Suprapubic skin (tissue), 4 donors: ENCODE data around the gene TSPAN14. TPM values are rescaled to one million over a fixed set of nuclear protein-coding genes. Genes with fewer than 3 reads are reported as not detected.

Source experiments
- DNase-seq, 2 donors: peaks; one replicate each; pipeline ENCODE4 v3.0.0-alpha.2; 2019; ENCODE audit warnings: low spot score in 2 of 2
- H3K27ac ChIP-seq: fragments of 200-600 bp; sonication (generic); one replicate; pipeline ENCODE4 v1.5.1; 2019
- H3K27me3 ChIP-seq: fragments of 200-600 bp; sonication (generic); one replicate; pipeline ENCODE4 v1.5.1; 2019
- H3K36me3 ChIP-seq: fragments of 200-600 bp; sonication (generic); one replicate; pipeline ENCODE4 v1.5.1; 2019
- H3K4me1 ChIP-seq: fragments of 200-600 bp; sonication (generic); one replicate; pipeline ENCODE4 v1.5.1; 2019
- H3K4me3 ChIP-seq: fragments of 200-600 bp; sonication (generic); one replicate; pipeline ENCODE4 v1.5.1; 2019; ENCODE audit warnings: mild to moderate bottlenecking
- H3K9me3 ChIP-seq: fragments of 200-600 bp; sonication (generic); one replicate; pipeline ENCODE4 v1.5.1; 2019
- EP300 ChIP-seq: sonication (generic); formaldehyde crosslinking; IDR thresholded peaks from one replicate; pipeline ENCODE4 v1.6.1; 2017; ENCODE audit warnings: antibody characterized with exemption
- POLR2A ChIP-seq, 2 donors: fragments of 450-650 bp; IDR thresholded peaks; one replicate each; pipeline ENCODE4 v1.6.1; 2017; ENCODE audit warnings: antibody characterized with exemption in 2 of 2, mild to moderate bottlenecking in 2 of 2, moderate library complexity in 2 of 2
- POLR2AphosphoS5 ChIP-seq, 3 donors: sonication (generic); formaldehyde crosslinking; IDR thresholded peaks; one replicate each; pipeline ENCODE4 v1.6.1; 2017; ENCODE audit warnings: antibody characterized with exemption in 3 of 3
- WGBS: methylation state at CpG from one replicate; pipeline ENCODE4 v1.1.5; 2018; 5-methylcytosine and 5-hydroxymethylcytosine counted together
- total RNA-seq, 4 donors: library from RNA; depleted of rRNA; stranded (reverse); fragments of >200 nt; gene quantifications; one replicate each; pipeline ENCODE4 v1.1.0, GENCODE V29; 2016
- TF ChIP-seq, protein P1 (sequence below), 2 donors: fragments of 200-600 bp in 1 of 2; fragments of 450-650 bp in 1 of 2; sonication (generic) in 1 of 2; IDR thresholded peaks; one replicate each; pipeline ENCODE4 v1.5.1; 2016 to 2019; ENCODE audit warnings: antibody characterized with exemption in 2 of 2, mild to moderate bottlenecking in 1 of 2, moderate library complexity in 1 of 2

Gene TSPAN14
- total RNA-seq, 4 donors from 2014 or later, result 99.7 to 145 (median 122) TPM

GRCh38 chr10:80504897-80505465 is 50.9 kb downstream of the TSPAN14 start:
- TF ChIP-seq POLR2A (IDR thresholded peaks at IDR 0.05), result no peak
- TF ChIP-seq, protein P1, sequence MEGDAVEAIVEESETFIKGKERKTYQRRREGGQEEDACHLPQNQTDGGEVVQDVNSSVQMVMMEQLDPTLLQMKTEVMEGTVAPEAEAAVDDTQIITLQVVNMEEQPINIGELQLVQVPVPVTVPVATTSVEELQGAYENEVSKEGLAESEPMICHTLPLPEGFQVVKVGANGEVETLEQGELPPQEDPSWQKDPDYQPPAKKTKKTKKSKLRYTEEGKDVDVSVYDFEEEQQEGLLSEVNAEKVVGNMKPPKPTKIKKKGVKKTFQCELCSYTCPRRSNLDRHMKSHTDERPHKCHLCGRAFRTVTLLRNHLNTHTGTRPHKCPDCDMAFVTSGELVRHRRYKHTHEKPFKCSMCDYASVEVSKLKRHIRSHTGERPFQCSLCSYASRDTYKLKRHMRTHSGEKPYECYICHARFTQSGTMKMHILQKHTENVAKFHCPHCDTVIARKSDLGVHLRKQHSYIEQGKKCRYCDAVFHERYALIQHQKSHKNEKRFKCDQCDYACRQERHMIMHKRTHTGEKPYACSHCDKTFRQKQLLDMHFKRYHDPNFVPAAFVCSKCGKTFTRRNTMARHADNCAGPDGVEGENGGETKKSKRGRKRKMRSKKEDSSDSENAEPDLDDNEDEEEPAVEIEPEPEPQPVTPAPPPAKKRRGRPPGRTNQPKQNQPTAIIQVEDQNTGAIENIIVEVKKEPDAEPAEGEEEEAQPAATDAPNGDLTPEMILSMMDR (IDR thresholded peaks at IDR 0.05), result no peak
- no peak for TF ChIP-seq POLR2AphosphoS5 (IDR thresholded peaks at IDR 0.05)
- no peak for TF ChIP-seq EP300
- H3K4me1 ChIP-seq, result peaks cover 78% of the 10 kb centered on the region

DNA sequence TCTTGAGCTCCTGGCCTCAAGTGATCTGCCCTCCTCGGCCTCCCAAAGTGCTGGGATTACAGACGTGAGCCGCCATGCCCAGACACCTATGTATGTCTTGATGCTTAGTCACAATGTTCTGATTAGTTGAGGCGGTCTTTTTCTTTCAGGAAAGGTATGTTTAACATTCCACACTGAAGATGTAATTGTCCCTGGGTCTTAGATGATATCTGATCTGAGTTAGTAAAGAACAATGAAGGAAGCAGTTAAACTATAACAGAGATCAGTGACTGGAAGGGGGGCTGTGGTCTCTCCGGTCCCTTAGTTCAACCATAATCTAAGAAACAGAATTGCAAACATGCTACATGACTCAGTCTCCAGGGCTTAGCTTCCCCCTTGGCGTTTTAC is 52.1 kb downstream of the TSPAN14 start:
- no peaks in the 10 kb centered on the region for H3K27me3 ChIP-seq
- H3K4me3 ChIP-seq, result no peak overlapping the region
- DNase-seq, result peak in 1 of 2 donors; percentile 11
- 69% methylated on average over 6 of the region's 6 CpGs for WGBS
- H3K27ac ChIP-seq, result peak overlapping the region; percentile 87
- TF ChIP-seq, protein P1 (IDR thresholded peaks at IDR 0.05), result no peak
- no peak for TF ChIP-seq EP300
- TF ChIP-seq POLR2A (IDR thresholded peaks at IDR 0.05), result no peak
- TF ChIP-seq POLR2AphosphoS5 (IDR thresholded peaks at IDR 0.05), result no peak
- no peaks in the 10 kb centered on the region for H3K9me3 ChIP-seq
- H3K4me1 ChIP-seq, result peaks cover 68% of the 10 kb centered on the region
- peaks cover 48% of the 10 kb centered on the region for H3K36me3 ChIP-seq

More at GRCh38 chr10:80504897-80505465, 50.9 kb downstream of the TSPAN14 start:
- H3K36me3 ChIP-seq, result peaks cover 36% of the 10 kb centered on the region
- peak overlapping the region; percentile 87 for H3K27ac ChIP-seq
- 62% methylated on average over 4 of the region's 5 CpGs for WGBS
- H3K4me3 ChIP-seq, result no peak overlapping the region
- H3K27me3 ChIP-seq, result no peaks in the 10 kb centered on the region
- no peak for DNase-seq
- H3K9me3 ChIP-seq, result no peaks in the 10 kb centered on the region

GRCh38 chr10:80506836-80507487 is 52.9 kb downstream of the TSPAN14 start:
- peaks cover 55% of the 10 kb centered on the region for H3K36me3 ChIP-seq
- TF ChIP-seq POLR2A (IDR thresholded peaks at IDR 0.05) (no peak), EP300 (no peak), POLR2AphosphoS5 (IDR thresholded peaks at IDR 0.05) (no peak)
- TF ChIP-seq, protein P1 (IDR thresholded peaks at IDR 0.05), result no peak
- WGBS, result 86% methylated on average over 8 of the region's 13 CpGs

GRCh38 chr10:80509108-80509402 is 54.9 kb downstream of the TSPAN14 start:
- no peaks in the 10 kb centered on the region for H3K27me3 ChIP-seq
- H3K9me3 ChIP-seq, result no peaks in the 10 kb centered on the region
- TF ChIP-seq, protein P1 (IDR thresholded peaks at IDR 0.05), result no peak
- TF ChIP-seq POLR2AphosphoS5 (IDR thresholded peaks at IDR 0.05) (no peak), EP300 (no peak), POLR2A (IDR thresholded peaks at IDR 0.05) (no peak)
- 70% methylated on average over 6 of the region's 8 CpGs for WGBS
- DNase-seq, result no peak
- peaks cover 39% of the 10 kb centered on the region for H3K4me1 ChIP-seq
- peaks cover 76% of the 10 kb centered on the region for H3K36me3 ChIP-seq
- H3K4me3 ChIP-seq, result no peak overlapping the region
- no peak overlapping the region for H3K27ac ChIP-seq

More at GRCh38 chr10:80506836-80507487, 52.9 kb downstream of the TSPAN14 start:
- H3K27me3 ChIP-seq, result no peaks in the 10 kb centered on the region
- no peak for DNase-seq
- H3K4me3 ChIP-seq, result no peak overlapping the region
- H3K9me3 ChIP-seq, result no peaks in the 10 kb centered on the region
- H3K27ac ChIP-seq, result no peak overlapping the region
- peaks cover 60% of the 10 kb centered on the region for H3K4me1 ChIP-seq

DNA sequence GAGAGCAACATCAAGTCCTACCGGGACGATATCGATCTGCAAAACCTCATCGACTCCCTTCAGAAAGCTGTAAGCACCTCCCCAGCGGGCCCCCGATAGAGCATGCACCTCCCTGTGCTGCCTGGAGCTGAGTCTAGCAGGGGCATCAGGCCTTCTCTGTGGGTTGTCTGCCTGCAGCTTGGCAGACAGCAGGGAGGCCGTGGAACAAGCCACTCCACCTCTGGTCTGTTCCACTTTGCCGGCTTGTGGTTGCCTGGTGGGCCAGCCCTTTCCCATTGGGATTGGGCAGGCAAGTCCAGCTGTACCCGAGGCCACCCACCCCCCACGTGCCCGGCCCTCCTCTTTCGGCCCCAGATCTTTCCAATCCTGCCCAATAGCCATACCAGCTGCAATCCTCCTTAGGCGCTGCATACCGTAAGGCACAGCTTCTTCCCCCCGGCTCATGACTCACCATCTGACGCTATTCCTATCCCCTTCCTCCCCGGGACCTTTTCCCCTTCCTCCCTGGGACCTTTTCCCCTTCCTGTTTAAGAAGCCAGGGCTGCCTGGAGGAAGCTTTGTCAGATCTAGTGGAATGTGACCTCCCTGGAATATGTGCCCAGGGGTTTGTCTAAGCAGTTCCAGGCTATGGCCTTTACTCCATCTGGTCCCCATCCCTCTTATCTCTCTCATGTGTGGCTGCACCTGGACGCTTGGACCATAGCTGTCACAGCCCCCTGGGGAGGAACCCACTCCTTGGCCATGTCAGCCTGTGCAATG is 55.5 kb downstream of the TSPAN14 start:
- Histone ChIP-seq H3K36me3 (peaks cover 82% of the 10 kb centered on the region), H3K27me3 (no peaks in the 10 kb centered on the region), H3K27ac (no peak overlapping the region), H3K4me3 (no peak overlapping the region), H3K9me3 (no peaks in the 10 kb centered on the region), H3K4me1 (peaks cover 34% of the 10 kb centered on the region)
- TF ChIP-seq EP300, result no peak
- TF ChIP-seq, protein P1 (IDR thresholded peaks at IDR 0.05), result no peak
- no peak for TF ChIP-seq POLR2A (IDR thresholded peaks at IDR 0.05)
- TF ChIP-seq POLR2AphosphoS5 (IDR thresholded peaks at IDR 0.05), result no peak
- 76% methylated on average over 18 of the region's 18 CpGs for WGBS
- DNase-seq, result no peak
